ENCODE data around the gene CHRNA10. TPM values are rescaled to one million over a fixed set of nuclear protein-coding genes. Genes with fewer than 3 reads are reported as not detected.

CHRNA10 gene
- total RNA-seq (ENCODE audit: low replicate concordance): 0.23 and 1.1 TPM in 2 replicates

GRCh38 chr11:3671334-3672254, at the start of gene CHRNA10:
TSS of gene CHRNA10 (minus strand) at chr11:3671384. CDS start at chr11:3671312, 72 bp downstream.

GRCh38 chr11:3644817-3645235, 26.4 kb downstream of the CHRNA10 start, which contains the start of gene ART1:
TSS of gene ART1 (plus strand) at chr11:3645128. CDS start at chr11:3659214, 14,086 bp downstream.

GRCh38 chr11:3641701-3642070, 29.5 kb downstream of the CHRNA10 start, which contains the start of gene ART5:
TSS of gene ART5 (minus strand) at chr11:3641992. CDS start at chr11:3641862, 130 bp downstream.

Other genes with a start within 250 kb of the CHRNA10 start
- 1.1 TPM in 1 of 2 replicates, not detected in the other for gene ART5, start 29.4 kb downstream of the CHRNA10 start, total RNA-seq (ENCODE audit: low replicate concordance)
- not detected in 2 replicates for gene ART1, start 26.3 kb downstream of the CHRNA10 start, total RNA-seq (ENCODE audit: low replicate concordance)
- gene NUP98, start 126.2 kb upstream of the CHRNA10 start, total RNA-seq (ENCODE audit: low replicate concordance): 65.9 and 70.9 TPM in 2 replicates
- gene PGAP2, start 137.2 kb upstream of the CHRNA10 start, total RNA-seq (ENCODE audit: low replicate concordance): 8.9 and 18.0 TPM in 2 replicates
- 7.1 and 9.0 TPM in 2 replicates for gene RHOG, start 169.6 kb upstream of the CHRNA10 start, total RNA-seq (ENCODE audit: low replicate concordance)
- 32.9 and 122 TPM in 2 replicates for gene STIM1, start 184.3 kb upstream of the CHRNA10 start, total RNA-seq (ENCODE audit: low replicate concordance)